Activated naive CD4-positive, alpha-beta T cell treated with Interleukin-2 at 50 U/mL for 16 hours (primary cell): ENCODE data around the gene THEMIS.
"Not testable (repeated sequence)": the region's sequence is repeated elsewhere in the genome, so short reads cannot be mapped to it uniquely, and the experiment has no call there.

Source experiments
- DNase-seq: peaks from one replicate; pipeline ENCODE4 v3.0.0-alpha.2; 2020

The THEMIS gene

DNA sequence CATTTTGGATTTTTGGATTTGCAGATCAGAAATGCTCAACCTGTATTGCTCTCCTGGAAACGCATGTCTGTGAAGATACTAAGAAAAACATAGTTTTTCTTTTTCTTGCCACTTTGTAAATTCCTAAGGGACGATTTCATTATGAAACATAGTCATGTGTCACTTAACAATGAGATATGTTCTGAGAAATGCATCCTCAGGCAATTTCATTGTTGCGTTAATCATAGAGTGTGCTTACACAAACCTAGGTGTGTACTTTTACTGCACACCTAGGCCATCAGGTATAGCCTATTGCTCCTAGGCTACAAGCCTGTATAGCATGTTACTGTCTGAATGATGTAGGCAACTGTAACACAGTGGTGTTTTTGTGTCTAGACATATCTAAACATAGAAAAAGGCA, 13.4 kb upstream of the THEMIS start:
- DNase-seq, result no peak

DNA sequence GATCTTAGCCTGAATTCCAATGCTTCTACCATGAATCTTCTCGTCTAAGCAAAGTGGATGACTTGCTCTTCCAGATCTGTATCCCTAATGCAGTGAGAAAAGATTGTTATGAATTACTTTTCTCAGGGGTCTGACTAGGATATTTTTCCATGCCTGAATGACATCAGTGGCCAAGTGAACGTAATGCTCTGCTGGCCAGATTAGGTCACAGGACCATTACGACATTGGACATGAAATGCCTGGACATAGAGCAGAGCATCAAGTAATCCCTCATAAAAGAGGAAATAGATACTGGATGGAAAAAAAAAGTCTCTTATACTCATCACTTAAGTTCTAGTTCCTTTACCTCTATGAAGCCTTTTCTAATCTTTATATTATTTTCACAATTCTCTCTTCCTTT, 12.1 kb upstream of the THEMIS start:
- DNase-seq, result no peak

DNA sequence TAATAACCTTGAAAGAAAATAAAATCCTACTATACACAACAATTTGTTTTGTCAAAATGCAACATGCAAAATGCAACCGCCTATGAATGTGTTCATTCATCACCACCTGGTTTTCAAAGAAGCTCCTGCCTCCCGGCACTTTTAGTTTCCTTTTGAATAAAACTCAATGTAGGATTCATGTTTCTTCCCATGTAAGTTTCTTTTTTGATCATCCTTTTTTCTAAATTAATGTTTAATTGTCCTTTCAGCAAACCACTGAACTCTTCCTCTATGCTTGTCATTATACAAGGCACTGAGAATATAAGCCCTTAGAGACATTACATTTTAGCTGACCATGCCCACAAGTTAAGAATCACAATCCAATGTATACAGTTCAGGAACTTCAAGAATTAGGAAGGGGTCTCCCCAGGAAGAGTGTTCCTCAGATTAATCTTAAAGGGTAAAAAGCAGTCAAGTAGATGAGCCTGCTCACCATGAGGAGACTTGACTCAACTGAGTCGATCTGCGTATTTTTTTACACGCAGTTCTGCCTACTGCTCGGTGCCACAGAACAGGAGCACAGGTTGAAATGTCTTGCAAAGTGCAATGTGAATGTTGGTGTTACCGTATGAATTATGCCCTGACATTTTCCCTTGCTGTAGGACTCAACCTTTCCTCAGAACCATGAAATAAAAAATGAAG, 7.2 kb upstream of the THEMIS start:
- DNase-seq, result peak; percentile 42

DNA sequence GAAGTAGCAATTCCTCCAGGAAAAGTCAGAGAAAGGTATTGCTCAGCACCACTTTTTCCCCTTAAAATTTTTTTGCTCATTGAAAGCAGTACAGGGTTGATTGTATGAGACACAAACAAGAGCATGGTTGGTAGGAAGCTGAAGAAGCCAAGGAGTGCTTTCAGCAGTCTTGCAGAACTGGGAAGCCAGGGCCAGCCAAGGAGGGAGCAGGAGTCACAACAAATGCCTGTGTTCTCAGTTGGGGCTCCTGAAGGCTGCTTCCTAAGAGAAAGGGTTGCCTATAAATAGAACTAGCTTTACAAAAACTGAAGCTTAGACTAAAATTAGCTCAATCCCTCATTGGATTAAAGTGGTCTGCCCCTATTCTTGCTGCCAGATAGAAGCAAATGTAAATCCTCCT, 3.3 kb upstream of the THEMIS start:
- no peak for DNase-seq

DNA sequence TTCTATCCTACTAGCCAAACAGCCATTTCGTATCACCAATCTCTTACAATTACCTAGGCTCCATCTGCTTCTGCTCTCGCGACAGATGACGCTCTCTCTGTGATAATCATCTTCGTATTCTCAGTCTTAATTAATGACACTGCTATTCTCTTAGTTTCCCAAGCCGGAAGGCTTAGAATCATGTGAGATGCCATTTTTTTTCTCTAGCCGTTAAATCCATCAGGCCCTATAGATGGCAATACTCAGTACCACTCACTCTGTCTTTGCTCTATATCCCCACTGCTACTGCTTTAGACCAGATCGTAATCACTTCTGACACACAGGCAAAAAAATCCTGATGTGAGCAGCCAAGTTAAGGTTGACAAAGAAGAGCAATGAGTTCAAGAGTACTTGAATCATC, 2.1 kb upstream of the THEMIS start:
- no peak for DNase-seq

DNA sequence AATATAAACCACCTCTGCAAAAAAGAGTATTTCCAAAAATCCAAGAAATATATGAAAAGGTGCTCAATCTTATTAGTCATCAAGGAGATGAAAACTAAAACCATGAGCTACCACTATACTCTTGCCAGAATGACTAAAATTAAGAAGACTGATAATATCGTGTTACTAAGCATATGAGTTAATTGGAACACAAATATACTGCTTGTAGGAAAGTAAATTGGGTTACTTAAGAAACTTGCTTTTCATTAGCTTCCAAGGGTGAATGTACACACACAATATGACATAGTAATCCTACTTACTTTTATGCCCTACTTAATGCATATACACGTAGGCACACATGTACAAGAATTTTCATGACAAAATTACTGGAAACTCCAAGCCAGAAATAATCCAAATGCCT, 3.4 kb downstream of the THEMIS start:
- DNase-seq, result no peak

DNA sequence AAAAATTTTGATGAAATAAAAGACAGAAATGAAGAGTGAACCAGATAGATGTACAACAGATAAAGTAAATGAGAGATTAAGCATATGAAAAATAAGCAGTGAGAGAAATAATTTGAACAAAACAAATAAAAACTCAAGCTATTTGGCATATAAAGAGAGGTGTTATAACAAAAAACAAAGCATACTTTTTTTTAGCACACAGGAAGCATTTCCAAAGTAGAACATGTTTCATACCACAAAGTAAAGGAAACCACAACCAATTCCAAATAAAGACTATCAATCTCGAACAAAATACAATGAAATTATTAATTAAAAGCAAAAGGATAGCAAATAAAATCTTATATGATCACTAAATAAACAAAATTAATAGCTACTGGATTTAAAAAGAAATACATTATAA, 6.8 kb downstream of the THEMIS start:
- DNase-seq, result no peak

DNA sequence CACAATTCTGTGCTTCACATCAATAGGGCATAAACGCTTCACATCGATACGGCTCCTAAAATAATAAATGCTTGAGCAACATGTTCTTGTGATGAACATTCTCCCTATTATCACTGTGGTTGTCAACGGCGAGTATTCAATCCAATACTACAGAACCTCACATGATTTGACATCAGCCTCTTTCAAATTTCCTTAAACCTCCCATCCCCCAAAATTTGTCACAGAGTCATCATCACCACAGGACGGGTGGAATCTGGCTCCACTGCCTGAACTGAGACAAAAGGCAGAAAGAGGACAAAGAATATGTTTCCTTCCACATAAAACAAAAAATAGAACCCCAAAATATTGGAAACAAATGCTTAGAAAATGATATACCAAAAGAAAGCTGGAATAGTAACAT, 7.3 kb downstream of the THEMIS start:
- peak; percentile 31 for DNase-seq

DNA sequence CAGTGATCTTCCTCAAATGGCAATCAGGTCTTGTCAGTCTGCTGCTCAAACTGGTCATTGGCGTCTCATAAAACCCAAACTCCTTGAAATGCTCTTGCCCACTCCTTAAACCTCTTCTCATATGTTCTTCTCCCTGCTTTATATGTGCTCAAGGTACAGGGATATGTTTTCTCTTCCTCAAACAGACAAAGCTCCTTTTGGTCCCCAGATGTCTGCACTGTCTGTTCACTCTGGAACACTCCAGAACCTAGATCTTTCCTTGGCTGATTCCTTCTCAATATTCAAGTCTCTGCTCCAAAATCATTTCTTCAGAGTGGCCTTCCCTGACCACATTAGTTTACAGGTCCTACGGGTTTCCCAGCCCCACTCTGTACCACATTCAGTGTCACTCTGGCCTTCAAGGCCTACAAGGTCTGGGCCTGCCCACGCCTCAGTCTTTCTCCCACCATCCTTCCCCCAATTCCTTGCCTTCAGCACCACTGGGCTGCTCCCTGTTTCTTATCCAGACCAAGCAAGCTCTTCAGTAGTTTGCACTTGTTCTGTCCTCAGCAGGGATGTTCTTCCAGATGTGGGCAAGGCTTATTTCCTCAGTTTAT, 9.0 kb downstream of the THEMIS start:
- DNase-seq, result no peak

DNA sequence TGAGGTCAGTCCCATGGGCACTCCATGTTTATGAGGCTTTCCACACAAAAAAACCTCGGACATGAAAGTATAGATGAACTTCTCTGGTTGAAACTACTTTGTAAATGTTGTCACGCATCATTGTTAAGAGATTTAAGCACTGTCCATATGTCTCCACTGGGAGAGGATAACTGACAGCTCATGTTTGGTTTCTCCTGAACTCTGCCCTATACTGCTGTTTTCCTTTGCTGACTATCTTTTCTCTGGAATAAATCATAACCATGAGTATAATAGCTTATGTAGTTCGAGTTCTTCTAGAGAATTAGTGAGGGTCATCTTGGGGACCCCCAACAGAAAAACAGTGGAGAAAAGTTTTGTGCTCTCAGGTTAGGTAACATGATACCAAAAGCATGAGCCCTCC, 14.3 kb downstream of the THEMIS start:
- DNase-seq, result no peak

DNA sequence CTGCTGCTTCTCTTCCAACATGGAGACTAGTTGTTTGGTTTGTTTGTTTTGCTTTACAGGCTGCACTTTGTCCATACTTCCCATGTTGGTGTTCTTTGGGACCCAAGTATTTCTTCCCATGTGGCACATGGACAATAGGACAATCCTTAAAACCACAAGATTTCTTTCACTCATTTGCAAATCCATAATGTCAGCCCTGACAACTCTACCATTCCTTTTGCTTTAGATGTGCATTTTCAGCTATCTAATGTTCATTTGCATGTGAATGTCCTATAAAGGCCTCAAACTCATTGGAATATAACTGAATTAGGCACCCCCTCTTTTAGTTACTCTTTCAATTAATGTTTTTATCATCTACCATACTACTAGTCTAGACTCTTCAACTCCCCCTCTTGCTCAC, 16.7 kb downstream of the THEMIS start:
- DNase-seq, result no peak

DNA sequence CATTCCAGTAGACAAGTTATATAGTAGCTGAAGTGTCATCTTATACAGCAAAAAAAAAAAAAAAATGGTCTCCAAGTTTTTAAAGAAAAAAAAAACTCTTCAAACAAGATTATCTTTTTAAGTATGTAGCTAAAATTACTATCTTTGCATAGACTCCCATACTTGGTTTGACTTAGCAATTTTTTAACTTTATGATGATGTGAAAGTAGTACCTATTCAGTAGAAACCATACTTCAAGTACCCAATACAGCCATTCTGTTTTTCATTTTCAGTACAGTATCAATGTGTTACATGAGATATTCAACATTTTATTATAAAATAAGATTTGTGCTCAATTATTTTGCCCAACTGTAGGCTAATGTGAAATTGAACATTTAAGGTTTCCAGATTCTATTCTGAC, 18.9 kb downstream of the THEMIS start:
- DNase-seq, result not testable (repeated sequence)

DNA sequence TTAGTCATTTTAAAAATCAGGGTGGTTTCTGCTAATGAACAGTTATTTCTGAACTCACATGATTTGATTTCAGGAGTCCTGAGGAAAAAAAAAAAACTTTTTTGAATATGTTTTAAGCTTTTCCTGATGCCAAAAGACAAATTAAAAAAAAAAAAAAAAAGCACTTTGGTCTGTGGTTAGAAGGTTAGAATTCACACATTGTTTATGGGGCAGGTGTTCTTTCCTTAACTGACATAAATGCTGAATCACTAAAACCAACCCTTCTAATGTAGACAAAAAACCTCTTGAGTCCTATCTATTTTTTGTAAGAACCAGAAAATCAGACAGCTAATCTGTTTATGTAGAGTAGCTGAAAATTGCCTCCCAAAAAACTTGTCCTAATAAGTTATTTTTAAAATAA, 20.4 kb downstream of the THEMIS start:
- DNase-seq, result no peak

DNA sequence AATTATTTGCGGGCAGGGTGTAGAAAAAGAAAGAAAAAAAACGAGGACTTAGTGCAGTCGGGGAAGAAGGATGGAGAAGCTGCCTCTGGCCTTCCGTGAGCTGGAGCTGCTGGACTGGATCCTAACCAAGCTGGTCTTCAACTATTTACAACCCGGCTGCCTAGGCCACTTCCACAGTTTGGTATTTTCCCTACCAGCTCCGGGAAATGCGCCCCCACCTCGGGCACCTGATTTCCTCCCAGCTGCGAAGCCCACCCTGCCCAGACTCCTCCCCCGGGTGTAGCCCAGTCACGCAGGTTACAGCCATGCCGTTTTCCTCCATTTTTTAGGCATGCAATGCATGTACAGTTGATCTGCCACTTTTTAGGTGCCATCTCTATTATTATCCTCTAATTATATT, 21.2 kb downstream of the THEMIS start:
- DNase-seq, result peak; percentile 18

DNA sequence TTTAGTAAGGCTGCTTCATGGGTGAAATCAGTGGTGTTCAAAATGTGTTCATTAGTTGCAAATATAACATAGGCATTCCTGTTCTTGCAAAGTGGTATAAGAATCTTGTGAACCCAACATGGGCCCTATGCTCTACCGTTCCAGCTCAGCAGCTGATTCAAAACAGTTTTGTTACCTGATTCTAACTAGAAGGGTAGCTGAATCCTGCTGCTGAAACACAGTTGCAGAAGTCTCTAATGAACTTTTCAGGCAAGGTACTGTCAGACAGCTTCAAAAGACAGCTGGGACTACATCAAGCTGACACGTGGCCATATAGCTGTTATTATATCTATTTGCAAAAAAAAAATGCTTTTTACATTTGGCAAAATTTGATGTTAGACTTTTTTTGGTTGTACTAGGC, 22.7 kb downstream of the THEMIS start:
- DNase-seq, result no peak

DNA sequence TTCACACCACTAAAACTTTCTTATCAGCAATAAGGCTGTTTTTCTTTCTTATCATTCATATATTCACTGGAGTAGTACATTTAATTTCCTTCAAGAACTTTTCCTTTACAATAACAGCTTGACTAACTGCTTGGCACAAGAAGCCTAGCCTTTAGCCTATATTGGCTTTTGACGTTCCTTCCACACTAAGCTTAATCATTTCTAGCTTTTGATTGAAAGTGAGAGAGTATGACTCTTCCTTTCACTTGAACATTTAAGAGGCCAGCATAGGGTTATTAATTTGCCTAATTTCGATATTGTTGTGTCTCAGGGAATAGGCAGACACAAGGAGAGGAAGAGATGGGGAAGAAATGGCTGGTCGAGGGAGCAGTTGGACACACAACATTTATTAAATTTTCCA, 23.6 kb downstream of the THEMIS start:
- no peak for DNase-seq

DNA sequence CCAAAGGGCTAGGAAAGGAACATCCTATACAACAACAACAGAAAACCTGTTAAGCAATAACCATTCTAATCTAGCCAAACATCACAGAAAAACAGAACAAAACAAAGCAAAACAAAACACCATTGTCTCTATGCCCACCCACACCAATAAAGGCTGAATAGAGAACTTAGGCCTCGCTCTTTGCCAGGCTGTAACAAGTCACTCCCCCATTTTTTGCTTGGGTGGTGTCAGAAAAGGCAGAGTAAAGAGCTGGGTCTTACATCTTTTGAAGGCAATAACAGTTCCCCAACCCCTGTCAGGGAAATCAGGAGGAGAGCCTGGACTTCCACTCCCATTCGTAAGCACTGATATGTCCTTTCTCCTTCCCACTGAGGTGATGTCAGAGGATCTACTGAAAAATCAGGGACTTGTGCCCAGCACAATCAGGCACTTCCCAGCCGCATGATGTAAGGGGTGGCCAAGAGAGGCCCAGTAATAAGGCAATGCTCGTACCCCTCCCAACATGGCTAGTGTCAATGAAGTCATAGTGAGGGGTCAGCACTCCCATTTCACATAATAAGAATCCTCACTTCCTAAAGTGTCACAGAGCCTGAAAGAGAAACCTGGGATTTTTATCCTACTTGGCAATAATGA, 31.0 kb downstream of the THEMIS start:
- DNase-seq, result no peak

DNA sequence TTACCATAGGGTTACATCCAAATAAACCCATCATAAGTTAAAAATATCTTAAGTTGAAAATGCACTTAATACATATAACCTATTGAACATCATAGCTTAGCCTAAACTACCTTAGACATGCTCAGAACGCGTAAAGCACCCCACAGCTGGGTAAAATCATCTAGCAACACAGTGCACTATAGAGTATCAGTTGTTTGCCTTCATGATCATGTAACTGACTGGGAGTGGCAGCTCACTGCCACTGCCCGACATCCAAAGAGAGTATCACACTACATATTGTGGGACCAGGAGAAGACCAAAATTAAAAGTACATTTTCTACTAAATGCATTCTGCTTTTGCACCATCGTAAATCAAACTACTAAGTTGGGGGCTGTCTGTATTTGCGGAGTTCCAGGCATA, 31.7 kb downstream of the THEMIS start:
- no peak for DNase-seq

DNA sequence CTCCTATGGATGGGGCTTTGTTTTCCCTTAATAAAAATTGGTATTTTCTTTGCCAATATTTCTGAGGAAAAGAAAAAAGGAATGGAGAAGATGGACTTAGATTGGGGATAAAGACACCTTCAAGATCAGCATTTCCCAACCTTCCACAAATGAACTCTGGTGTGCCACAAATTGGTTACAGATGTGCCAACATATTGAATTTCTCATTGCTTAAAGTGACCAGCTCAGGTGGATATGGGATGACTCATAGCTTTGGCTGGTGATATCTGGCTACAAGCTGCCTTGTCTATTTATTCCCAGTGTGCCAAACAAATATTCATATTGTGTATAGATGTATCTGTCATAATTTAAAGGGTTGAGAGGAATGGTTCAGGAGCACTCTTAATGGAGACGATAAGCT, 32.5 kb downstream of the THEMIS start:
- DNase-seq, result no peak

DNA sequence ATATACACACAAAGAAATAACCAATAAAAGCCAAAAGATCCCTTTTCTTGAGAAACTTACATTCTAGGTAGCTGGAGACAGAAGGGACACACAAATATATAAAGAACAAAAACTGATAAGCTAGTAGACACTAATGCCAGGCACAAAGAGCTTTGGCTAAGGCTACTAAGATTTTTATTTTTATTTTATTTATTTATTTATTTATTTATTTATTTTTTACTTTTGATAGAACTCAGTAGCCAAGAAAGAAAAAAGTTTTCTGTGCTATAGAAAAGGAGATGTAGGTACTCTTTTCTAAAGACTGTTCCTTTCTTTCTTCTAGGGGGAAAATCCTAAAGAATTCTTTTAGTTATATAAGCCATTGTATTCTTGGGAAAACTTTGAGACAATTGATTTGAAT, 34.1 kb downstream of the THEMIS start:
- DNase-seq, result no peak

DNA sequence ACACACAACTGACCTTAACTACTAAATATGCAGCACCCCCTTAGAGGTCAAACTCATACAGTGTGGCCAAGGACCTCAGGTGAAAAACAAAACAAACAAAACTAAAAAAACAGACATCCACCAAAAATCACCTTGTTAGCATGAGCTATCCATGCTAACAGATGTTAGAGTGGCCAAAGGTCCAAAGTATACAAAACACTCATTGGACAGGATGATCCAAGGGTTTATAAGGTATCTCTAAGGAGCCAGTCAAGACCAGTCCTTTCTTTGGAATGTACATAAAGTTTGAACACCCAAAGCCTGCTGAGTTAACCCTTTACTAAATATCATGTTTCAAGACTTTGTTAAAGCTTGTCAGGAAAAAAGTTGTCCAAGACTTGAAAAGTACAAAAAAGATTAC, 35.8 kb downstream of the THEMIS start:
- DNase-seq, result no peak

DNA sequence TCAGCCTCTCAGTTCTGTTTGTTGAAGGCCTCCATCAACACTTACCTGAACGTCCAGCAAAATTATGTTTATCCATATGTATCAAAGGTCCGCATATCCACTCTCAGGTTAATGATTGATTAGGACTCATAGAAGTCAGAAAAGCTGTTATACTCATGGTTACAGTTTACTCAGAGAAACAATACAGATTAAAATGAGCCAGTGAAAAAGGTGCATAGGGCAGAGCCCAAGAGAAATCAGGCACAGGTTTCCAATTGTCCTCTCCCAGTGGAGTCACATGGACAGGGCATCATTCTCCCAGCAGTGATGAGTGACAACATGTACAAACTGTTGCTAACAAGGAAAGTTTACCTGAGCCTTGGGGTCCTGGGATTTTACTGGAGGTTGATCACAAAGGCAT, 36.2 kb downstream of the THEMIS start:
- DNase-seq, result no peak

DNA sequence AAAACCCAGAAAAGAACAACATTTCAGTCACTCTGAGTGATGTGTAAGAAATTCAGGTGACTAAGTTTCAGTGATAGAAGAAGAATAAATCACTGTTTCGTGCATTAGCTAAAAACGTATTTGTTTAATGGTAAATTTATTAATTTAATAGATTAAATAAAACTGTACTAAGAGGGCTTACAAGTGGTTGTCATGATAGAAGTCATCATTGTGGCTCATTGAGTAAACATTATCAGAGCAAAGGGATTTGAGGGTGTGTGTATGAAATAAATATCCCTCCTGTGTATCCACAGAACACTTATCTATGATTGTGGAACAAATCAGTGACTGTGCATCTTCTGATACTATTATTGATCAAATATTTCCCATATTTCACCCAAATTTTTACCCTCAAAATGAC, 40.1 kb downstream of the THEMIS start:
- no peak for DNase-seq

DNA sequence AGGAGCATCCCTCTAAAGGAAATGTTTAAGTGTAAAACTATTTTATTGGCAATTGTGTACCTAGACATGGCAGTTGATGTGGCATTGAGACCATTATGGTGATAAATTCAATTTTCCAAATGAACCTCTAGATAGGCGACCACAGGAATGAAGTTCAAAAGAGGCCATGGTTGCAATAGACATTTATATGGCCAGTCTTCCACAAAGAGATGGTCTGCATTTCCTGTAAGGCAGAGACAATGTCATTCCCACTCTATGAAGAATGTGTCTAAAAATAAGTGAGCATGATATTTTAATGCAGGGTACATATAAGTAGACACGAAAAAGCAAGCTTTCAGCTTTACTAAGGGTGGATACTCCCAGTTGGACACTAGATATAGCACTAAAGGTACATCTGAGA, 40.9 kb downstream of the THEMIS start:
- DNase-seq, result no peak
